Astrocyte (in vitro differentiated cells and primary cell): ENCODE results near the gene CALML5.

Experiments
- CTCF ChIP-seq: IDR thresholded peaks from 2 replicates; pipeline ENCODE4 v1.5.1; 2011; ENCODE audit warnings: low read depth, mild to moderate bottlenecking, inconsistent platforms, low read length, moderate library complexity; ENCODE audit not compliant: insufficient read depth
- EZH2 ChIP-seq: IDR thresholded peaks from 2 replicates; pipeline ENCODE4 v1.6.1; 2012; ENCODE audit warnings: mild to moderate bottlenecking, low read length, inconsistent platforms; ENCODE audit not compliant: insufficient read depth

- no peak for TF ChIP-seq CTCF
- TF ChIP-seq EZH2 = no peak
Measured at GRCh38 chr10:5479481-5480161, 19.7 kb downstream of the CALML5 start.
